Ishikawa (cell line): ENCODE results near the gene COX19.

Experiments used
- CEBPB ChIP-seq: IDR thresholded peaks from 2 replicates; pipeline ENCODE4 v1.6.1; 2012
- CREB1 ChIP-seq: IDR thresholded peaks from 2 replicates; pipeline ENCODE4 v1.6.1; 2012; ENCODE audit warnings: low read depth
- EGR1 ChIP-seq: IDR thresholded peaks from 2 replicates; pipeline ENCODE4 v1.6.1; 2012
- EP300 ChIP-seq: IDR thresholded peaks from 2 replicates; pipeline ENCODE4 v1.6.1; 2012; ENCODE audit warnings: borderline replicate concordance
- FOXM1 ChIP-seq: IDR thresholded peaks from 2 replicates; pipeline ENCODE4 v1.6.1; 2012; ENCODE audit warnings: low read depth, borderline replicate concordance
- MAX ChIP-seq: IDR thresholded peaks from 2 replicates; pipeline ENCODE4 v1.6.1; 2012
- NFIC ChIP-seq: IDR thresholded peaks from 2 replicates; pipeline ENCODE4 v1.6.1; 2012
- RAD21 ChIP-seq: IDR thresholded peaks from 2 replicates; pipeline ENCODE4 v1.6.1; 2012; ENCODE audit warnings: low read depth
- TAF1 ChIP-seq: IDR thresholded peaks from 2 replicates; pipeline ENCODE4 v1.6.1; 2012; ENCODE audit warnings: low read depth, mild to moderate bottlenecking
- TCF12 ChIP-seq: IDR thresholded peaks from 2 replicates; pipeline ENCODE4 v1.6.1; 2012; ENCODE audit warnings: low read depth
- TEAD4 ChIP-seq: IDR thresholded peaks from 2 replicates; pipeline ENCODE4 v1.6.1; 2012
- USF1 ChIP-seq: IDR thresholded peaks from 2 replicates; pipeline ENCODE4 v1.6.1; 2012
- YY1 ChIP-seq: IDR thresholded peaks from 2 replicates; pipeline ENCODE4 v1.6.1; 2012; ENCODE audit warnings: low read depth
- ZBTB7A ChIP-seq: IDR thresholded peaks from 2 replicates; pipeline ENCODE4 v1.6.1; 2012; ENCODE audit warnings: low read depth
- TF ChIP-seq, protein P1 (sequence below): IDR thresholded peaks from 2 replicates; pipeline ENCODE4 v1.6.1; 2012; ENCODE audit warnings: low read depth, mild to moderate bottlenecking

The COX19 gene

DNA sequence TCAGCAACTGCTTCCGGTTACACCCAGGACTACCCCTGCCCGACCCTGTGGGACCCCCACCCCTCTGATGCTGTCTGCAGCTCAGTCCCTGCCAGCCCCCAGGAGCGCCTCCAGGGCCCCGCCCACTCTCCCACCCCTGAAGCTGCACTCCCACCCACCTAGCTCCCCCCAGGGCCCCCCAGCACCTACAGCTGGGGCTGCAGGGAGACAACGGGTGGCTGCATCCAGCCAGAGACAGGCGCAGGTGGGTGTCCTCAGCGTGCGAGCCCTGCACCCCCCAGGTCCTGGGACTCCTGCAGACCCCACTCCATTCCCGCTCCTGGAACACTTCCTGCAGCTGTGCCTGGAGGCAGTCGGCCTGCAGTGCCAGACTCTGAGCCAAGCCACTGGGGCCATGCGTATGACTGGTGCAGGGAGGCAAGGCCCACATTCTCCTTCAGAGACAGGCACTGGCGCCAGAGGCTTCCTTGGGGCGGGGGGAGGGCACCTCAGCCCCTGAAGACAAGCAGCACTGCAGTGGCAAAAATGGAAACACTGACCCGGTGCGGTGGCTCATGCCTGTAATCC is 13.7 kb upstream of the COX19 start:
- TF ChIP-seq EP300 (no peak), USF1 (no peak), CEBPB (no peak), NFIC (no peak), MAX (no peak), FOXM1 (no peak), CREB1 (no peak), TEAD4 (no peak), TAF1 (no peak)
- TF ChIP-seq, protein P1, sequence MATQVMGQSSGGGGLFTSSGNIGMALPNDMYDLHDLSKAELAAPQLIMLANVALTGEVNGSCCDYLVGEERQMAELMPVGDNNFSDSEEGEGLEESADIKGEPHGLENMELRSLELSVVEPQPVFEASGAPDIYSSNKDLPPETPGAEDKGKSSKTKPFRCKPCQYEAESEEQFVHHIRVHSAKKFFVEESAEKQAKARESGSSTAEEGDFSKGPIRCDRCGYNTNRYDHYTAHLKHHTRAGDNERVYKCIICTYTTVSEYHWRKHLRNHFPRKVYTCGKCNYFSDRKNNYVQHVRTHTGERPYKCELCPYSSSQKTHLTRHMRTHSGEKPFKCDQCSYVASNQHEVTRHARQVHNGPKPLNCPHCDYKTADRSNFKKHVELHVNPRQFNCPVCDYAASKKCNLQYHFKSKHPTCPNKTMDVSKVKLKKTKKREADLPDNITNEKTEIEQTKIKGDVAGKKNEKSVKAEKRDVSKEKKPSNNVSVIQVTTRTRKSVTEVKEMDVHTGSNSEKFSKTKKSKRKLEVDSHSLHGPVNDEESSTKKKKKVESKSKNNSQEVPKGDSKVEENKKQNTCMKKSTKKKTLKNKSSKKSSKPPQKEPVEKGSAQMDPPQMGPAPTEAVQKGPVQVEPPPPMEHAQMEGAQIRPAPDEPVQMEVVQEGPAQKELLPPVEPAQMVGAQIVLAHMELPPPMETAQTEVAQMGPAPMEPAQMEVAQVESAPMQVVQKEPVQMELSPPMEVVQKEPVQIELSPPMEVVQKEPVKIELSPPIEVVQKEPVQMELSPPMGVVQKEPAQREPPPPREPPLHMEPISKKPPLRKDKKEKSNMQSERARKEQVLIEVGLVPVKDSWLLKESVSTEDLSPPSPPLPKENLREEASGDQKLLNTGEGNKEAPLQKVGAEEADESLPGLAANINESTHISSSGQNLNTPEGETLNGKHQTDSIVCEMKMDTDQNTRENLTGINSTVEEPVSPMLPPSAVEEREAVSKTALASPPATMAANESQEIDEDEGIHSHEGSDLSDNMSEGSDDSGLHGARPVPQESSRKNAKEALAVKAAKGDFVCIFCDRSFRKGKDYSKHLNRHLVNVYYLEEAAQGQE = no peak

- TF ChIP-seq MAX (peak; percentile 71; the same call in 1 of the 2 replicates), RAD21 (no peak), CEBPB (no peak), TCF12 (no peak), TEAD4 (no peak), USF1 (no peak), FOXM1 (no peak), ZBTB7A (peak; percentile 31; the same call in 1 of the 2 replicates), TAF1 (no peak), EP300 (0 out of 2 replicates have a peak, but pooled peaks have one; percentile 18), CREB1 (no peak), YY1 (no peak), EGR1 (peak; percentile 21; the same call in 1 of the 2 replicates), NFIC (no peak)
- TF ChIP-seq, protein P1 = no peak
Measured at GRCh38 chr7:988426-988911, 13.1 kb upstream of the COX19 start.

GRCh38 chr7:987909-988308 is 12.6 kb upstream of the COX19 start:
- no peak for TF ChIP-seq EGR1
- TF ChIP-seq TCF12 = no peak
- no peak for TF ChIP-seq MAX
- TF ChIP-seq ZBTB7A = peak; percentile 0; the same call in 1 of the 2 replicates
- TF ChIP-seq YY1 = no peak

DNA sequence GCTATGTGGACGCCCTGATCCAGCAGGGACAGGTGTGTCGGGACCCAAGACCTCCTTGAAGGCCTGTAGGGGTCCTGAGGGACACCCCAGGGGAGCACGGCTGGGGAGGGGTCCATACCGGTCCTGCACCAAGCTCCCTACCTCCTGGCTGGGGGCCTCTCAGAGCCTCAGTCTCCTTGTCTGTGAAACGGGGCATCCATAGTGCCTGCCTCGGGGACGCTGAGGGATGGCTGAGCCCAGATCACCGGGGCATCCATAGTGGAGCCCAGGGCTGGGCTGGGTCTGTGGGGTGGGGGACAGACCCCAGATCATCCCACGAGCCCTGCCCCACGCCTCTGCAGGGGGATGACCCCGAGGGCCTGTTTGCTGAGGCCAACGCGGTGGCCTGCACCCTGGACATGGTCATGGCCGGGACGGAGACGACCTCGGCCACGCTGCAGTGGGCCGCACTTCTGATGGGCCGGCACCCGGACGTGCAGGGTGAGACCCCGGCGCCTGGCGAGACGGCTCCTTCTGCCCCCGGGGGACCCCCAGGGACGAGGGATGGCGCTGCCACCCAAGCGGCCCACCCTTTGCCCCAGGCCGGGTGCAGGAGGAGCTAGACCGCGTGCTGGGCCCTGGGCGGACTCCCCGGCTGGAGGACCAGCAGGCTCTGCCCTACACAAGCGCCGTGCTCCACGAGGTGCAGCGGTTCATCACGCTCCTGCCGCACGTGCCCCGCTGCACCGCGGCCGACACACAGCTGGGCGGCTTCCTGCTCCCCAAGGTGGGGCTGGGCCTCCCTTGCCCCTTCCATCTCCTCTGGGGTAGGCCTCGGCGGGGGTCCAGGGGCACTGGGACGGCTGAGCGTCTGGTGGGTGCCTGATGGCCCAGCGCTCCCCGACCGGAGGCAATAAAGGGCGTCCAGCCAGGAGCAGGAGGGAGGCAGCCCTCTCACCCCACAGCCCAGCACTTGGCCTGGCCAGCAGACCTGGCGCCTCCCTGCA is 11.7 kb upstream of the COX19 start:
- TF ChIP-seq TCF12 = no peak
- TF ChIP-seq CREB1 = no peak
- TF ChIP-seq ZBTB7A = peak; percentile 6; the same call in 1 of the 2 replicates

DNA sequence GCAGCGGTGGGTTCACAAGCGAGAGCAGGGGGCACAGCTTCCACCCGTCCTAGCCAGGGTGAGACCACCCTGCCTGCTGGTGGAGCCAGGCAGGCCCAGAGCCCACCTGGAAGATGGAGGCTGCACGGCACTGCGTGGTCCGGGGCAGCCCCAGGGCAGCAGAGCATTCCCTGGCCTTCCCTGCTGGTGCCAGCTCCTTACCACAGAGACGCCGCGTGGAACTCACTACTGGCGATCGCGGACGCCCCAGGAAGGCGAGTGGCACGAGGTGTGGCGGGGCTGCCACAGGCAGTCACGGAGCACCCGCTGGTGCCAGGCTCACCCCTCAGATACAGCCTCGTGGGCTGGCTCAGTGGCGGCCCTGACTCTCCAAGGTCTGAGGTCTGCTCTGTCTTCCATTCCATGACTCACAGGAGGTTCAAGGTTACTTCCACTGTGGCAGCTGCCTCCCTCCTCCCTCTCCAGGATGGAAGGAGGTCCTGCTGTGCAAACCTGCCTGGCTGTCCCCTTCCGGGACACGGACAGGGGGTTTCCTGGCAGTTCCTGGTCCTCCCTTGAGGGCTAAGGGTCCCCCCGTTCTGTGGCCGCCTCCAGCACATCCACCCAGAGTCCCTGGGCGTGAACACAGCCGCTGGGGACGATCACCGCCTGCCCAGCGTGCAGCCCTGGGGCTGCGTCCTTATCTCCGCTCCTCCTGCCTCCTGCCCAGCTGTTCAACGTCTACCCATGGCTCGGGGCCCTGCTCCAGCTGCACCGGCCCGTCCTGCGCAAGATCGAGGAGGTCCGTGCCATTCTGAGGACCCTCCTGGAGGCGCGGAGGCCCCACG is 10.8 kb upstream of the COX19 start:
- TF ChIP-seq YY1 (no peak), FOXM1 (no peak), TAF1 (no peak), ZBTB7A (no peak), EGR1 (no peak), NFIC (no peak)
- TF ChIP-seq, protein P1 = no peak
